Measurements from ENCODE around the gene ADISSP.
A peak's percentile ranks its signal among the peaks of the same experiment; 100 is the strongest.

The ADISSP gene

DNA sequence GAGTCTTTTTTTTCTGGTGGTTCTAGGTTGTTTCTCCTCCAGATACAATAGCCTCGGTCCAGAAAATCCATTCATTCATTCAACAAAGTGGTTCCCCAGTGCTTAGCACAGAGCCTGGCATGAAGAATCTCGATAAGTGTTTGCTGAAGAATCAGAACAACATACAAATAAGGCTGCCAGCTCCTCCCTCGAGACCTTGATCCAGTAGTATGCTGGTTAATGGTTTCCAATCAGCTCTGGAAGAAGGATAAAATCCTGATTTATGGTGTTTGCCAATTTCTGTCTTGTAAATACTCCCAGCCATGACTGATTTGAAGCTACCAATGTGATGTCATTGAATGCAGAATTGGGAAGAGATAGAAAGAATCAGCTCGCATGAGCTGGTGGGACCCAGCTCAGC lies 31.8 kb downstream of the ADISSP start:
- no peak for DNase-seq

DNA sequence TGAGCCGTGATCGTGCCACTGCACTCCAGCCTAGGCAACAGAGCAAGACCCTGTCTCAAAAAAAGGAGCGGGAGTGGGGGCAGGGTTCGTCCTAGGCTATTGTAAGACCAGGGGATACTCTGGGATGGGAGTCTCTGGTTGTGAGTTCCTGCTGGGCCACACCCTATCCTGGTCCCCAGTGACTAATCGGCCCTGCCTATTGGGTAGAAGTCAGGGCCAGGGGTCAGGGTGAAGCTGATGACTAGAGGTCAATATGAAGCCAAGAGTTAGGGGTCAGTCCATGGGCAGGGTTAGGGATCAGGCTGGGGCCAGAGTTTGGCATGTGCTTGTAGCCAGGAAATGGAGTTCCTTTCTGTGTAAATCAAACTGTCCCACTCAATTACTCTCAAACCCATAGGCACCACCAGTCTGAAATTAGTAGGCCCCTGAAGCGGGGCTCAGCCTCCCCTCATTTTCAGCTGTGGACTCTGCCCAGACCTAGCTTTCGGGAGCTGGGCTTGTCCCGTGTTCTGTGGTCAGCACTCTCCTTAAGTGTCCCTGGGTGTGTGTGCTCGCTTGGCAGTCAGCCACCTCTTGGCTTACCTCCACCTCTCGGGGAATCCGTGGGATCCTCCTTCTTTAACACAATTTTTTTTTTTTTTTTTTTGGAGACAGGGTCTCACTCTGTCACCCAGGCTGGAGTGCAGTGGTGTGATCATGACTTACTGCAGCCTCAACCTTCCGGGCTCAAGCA lies 33.3 kb downstream of the ADISSP start:
- DNase-seq, result no peak

DNA sequence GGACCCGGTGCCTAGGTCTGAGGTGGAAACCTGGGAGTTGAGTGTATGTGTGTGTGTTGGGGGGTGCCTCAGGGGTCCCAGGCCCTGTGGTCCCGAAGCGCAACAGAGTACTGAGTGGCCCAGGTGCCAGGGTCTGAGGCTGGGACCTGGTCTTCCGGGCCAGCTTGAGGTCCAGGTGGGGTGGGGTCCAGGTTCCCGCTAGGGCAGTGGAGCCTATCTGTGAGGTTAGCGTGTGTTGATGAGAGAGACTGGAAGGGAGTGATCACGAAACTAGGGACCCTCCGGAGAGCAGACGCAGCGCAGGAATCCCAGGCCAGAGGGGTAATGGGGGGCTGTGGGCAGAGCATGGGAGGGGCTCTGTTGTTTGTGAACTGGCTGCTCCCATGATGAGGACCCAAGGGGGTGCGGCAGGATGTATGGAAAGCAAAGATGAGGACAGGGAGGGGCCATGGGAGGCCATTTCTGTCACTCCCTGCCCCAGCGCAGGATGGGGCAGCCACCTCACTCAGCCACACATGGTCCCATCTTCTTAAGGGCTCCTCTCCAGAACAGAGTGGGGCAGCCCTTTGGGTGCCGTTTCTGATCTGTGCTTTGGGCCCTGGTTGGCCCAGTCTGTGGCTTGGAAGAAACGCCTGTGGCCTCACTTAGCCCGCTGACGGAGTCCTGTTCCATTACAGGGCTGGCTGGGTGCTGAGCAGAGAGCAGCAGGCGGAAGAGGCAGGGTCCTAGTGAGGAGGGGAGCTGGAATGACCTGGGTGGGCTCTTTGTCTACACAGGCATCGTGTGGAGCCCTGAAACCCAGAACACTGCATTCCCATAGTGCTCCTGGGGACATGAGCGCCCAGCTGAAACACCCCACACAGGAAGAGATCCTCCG lies 34.2 kb downstream of the ADISSP start:
- no peak for DNase-seq

DNA sequence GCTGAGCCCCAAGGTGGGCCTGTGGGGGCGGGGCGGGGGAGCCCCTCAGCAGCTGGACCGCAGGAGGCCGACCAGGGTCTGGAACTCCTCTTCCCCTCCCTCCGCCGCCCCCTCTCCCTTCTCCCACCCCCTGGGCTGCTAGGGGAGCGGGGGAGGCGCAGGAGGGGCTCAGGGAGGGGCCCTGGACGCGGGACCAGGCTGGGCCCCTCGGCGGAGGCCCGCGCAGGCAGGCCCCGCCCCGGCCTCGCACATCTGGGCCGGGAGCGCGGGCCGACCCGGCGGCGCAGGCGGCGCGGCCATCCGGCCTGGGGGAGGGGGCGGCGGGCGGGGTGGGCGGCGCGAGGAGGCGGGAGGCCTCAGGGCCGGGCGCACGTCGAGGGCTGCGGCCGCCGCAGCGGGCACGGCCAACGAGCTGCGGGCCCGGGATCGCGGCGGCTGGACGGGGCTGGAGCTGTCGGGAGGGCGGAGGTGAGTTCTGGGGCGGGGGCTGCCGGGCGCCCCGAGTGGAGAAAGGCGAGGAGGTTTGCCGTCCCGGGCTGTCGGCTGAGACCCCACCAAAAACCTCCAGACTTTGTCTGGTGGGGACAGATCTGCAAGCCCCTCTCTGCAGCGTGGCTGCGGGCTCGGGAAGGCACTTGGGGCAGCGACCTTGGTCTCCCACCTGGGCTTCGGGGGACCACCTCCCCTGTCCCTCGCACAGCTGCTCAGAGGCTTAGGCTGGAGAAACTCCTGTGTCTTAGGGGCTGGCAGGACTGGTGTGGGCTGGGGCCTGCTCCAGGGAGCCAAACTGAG lies 35.0 kb downstream of the ADISSP start, which contains the start of gene HSPA12B:
HSPA12B (plus strand) TSS at position 359 of the 792 bp plus-strand sequence. CDS start 5,990 bp downstream, outside the sequence.
- peak; percentile 34 for DNase-seq

DNA sequence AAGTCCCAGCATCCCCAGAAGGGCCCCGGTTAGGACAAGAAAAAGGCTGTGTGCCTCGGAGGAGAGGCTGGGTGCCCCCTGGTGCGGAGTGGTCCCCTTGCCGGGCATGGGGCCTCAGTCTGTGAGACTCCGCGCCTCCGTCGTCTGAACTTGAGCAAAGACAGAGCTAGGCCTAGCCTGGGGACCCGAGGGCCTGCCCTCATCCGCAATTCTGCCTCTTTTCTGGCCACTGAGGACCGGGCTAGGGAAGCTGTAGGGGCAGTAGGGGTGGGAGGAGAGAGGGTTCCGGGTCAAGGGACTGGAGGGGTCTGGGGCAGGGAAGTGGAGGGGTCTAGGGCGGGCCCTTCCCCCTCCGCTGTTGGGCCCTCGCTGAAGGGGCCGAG lies 35.6 kb downstream of the ADISSP start:
- DNase-seq, result no peak

DNA sequence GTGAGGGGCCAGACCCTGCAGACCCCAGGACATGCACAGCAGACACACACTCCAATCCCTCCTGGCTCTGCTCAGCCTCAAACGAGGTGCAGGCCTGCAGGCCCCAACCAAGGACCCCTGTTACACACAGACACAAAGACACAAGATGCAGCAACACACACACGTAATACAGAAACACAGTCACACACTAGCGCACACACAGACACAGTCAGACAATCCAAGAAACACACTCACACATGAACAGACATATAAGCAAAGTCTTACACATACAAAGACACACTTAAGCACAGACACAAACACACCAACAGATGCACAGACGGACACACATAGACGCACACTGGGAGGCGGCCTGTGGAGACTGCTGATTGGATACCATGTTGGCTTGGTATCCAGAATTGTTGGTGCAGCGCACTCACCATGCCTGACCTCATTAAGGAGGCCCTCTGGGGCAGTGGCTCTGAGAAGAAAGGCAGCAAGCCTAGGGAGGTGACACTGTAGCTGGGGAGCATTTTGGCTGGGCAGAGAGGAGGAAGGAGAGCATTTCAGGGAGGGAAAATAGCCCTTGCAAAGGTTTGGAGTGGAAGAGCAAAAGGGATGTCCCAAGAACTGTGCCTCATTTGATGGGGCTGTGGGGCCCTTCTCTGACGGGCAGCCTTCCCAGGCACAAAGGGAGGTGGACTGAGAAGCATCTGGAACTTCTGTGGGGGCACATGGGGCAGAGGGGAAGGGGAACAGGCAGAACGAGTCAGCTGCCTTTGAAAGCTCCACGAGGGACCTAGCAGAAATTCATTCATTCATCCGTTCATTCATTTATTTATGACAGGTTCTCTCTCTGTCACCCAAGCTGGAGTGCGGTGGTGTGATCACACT lies 36.5 kb downstream of the ADISSP start:
- DNase-seq, result peak; percentile 14

DNA sequence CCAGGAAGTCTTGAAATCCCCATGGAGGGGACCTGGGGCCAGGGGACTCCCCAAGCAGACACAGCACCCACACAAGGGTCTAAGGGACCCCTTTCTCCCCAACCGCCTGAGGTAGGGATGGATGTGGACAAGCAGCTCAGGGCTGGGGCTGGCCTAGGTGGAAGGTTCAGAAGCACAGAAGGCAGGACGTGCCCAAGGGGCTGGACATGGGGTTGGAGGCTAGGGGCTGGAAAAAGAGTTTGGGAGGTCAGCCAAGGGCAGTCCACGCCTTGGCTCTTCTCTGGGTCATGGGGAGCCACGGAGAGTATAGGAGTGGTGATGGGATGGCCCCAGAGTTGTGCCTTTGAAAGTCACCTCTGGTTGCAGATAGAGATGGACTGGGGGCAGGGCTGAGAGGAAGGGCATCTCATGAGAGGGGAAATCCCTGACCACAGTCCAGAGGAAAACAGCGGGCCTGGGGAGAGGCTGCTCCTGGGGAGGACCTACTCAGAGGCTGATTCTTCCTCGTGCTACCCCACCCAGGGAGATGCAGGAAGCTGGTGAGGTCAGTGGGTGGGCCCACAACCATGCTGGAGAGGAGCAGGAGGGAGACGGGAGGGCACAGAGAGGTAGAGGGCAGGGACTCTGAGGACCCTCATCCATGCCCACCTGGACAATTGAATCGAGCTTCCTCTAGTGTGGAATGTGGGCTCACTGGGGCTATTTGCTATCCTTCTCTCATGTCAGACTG lies 37.6 kb downstream of the ADISSP start:
- no peak for DNase-seq

DNA sequence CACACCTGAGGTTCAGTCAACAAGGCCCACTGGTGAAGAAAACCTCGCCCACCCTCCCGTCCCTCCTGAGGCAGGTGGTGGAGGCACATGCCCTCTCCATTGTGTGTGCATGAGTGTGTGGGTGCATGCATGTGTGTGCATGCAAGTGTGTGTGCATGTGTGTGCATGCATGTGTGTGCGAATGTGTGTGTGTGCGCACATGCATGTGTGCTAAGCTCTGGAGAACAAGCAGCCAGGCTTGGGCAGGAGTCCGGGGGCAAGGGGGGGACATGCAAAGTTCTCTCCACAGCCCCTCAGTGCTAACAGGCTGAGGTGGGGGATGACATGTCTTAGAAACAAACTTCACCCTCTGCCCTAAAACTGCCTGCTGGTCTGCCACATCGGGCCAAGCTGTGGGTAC lies 38.2 kb downstream of the ADISSP start:
- no peak for DNase-seq

DNA sequence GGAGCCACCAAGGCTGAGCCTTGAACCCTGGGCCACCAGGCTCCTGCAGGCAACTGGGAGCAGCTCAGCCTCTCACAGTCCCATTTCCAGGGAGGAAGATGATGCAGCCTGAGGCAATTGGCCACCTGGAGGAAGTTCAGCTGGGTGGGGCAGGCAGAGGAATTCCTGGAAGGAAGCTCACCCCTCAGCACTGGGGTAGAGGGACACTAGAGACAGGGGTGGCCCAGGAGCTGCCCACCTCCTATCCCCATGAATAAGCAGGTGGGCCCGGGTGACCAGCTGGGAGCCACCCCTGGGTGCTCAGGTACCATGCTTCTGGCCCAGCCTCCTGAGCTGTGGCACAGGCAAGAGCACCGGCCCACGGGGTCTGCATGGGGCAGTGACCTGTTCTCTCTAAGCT lies 38.7 kb downstream of the ADISSP start:
- no peak for DNase-seq

DNA sequence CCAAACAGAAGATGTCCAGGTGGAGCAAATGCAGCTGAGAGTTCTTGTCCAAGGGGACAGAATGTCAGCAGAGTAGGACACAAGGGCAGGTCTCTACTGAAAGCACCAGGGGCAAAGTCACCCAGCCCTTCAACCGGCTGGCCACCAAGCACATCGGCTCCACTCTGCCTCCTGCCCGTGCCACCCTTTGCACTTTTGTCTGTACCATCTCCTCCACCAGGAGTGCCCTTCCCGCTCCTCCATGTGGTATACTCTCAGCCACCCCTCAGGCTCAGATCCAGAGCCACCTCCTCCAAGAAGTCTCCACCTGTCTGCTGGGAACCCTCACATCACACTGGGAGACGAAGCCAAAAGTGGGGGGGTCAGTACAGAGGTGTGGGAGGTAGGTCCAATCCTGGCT lies 39.2 kb downstream of the ADISSP start:
- no peak for DNase-seq

DNA sequence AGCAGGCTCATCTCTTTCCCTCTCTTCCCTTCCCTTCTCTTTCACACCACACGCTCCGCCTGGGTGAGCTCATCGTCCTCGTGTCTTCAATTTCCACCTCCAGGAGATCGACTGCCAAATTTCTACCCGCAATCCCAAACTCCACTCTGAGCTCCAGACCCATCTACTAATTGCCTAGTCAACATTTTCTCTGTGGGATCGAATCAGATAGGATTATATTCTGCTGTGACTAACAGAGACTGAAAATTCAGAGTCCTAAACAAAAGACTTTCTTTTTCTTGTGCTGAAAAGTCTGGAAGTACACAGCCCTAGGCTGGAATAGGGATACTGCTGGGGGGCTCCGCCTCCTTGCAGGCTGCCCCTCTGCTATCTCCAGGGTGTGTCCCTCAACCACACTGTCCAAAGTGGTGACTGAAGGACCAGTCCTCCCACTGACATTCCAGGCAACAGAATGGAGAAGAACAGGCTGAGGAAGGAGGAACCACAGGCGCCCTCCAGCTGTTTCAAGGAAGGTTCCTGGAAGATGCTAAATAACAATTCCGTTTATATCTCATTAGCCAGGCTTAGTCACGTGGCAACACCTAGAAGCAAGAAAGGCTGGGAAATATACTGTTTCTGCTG lies 40.0 kb downstream of the ADISSP start:
- peak; percentile 24 for DNase-seq

DNA sequence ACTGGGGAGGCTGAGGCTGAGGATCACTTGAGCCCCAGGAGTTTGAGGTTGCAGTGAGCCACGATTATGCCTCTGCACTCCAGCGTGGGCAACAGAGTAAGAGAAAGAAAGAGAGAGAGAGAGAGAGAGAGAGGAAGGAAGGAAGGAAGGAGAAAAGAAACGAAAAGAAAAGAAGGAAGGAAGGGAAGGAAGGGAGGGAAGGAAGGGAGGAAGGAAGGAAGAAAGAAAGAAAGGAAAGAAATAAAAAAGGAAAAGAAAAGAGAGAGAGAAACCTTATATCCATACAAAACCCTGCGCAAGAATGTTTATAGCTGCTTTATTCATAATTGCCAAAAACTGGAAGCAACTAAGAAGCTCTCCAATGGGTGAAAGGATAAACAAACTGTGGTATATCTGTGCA lies 43.2 kb downstream of the ADISSP start:
- no peak for DNase-seq

DNA sequence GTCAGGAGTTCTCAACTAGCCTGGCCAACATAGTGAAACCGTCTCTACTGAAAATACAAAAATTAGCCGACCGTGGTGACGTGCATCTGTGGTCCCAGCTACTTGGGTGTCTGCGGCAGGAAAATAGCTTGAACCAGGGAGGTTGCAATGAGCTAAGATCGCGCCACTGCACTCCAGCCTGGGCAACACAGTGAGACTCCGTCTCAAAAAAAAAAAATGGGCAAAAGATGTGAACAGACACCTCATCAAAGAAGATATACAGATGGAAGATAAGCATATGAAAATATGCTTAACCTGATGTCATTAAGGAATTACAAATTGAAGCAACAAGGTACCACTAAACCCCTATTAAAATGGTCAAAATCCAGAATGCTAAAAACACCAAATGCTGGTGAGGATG lies 44.3 kb downstream of the ADISSP start:
- no peak for DNase-seq

DNA sequence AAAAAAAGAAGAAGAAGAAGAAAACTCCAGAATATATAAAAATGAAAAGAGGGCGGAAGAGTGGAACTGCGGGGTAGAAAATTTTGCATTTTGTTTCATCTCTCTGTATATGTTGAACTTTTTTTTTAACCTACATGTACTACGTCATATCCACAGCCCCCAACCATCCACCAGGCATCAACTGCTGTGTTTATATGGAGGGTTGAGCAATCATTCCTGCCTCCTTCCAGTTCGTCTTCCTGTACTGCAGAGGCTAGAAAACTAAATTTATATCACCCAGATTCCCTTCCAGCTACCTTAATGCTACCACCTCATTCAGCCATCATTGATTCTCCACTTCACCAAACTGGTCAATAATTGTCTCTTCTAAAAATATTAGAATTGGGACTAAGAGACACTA lies 45.6 kb downstream of the ADISSP start:
- no peak for DNase-seq

DNA sequence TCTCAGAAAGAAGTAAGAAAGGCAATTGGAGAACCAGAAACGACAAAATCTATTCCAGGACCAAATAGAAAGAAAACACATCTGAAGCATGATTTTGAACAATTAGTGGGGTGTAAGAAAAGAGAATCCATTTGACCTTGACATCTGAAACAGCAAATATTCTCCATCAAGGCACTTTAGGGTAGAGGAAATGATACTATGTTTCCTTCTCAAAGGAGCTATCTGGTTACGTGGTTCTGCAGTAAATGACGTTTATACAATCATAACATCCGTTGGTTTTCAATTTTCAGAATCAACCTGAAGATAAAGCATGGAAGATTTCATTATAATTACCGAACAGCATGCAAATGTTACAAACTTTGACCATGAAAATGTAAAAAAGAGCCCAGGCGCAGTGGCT lies 46.9 kb downstream of the ADISSP start:
- DNase-seq, result no peak

DNA sequence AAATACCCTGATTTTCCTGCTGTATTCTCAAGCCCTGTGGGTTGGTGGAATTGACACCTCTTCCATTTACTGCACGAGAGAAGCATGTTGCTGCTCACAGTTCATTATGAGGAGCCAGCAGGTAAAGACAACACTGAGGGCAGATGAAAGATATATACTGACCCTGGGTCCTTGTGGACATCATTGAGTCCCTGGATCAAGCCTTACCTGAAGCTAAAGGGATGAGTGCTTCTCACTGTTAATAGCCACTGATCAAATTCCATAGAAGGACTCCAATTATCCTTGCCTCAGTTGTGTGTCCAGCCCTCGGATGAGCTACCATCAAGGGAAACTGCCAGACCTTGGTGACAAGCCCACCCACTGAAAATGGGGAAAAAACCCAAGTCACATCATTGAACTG lies 47.5 kb downstream of the ADISSP start:
- DNase-seq, result no peak

DNA sequence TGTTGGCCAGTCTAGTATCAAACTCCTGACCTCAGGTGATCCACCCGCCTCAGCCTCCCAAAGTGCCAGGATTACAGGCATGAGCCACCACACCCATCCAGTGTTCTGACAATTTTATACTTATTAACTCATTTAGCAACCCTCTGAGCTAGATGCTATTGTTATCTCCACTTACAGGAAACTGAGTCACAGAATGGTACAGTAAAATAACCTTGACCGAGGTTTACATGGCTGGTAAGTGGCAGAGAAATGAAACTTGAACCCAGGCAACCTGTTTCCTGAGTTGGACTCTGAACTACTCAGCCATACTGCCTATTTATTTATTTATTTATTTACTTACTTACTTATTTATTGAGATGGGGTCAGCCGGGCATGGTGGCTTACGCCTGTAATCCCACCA lies 48.5 kb downstream of the ADISSP start:
- no peak for DNase-seq

DNA sequence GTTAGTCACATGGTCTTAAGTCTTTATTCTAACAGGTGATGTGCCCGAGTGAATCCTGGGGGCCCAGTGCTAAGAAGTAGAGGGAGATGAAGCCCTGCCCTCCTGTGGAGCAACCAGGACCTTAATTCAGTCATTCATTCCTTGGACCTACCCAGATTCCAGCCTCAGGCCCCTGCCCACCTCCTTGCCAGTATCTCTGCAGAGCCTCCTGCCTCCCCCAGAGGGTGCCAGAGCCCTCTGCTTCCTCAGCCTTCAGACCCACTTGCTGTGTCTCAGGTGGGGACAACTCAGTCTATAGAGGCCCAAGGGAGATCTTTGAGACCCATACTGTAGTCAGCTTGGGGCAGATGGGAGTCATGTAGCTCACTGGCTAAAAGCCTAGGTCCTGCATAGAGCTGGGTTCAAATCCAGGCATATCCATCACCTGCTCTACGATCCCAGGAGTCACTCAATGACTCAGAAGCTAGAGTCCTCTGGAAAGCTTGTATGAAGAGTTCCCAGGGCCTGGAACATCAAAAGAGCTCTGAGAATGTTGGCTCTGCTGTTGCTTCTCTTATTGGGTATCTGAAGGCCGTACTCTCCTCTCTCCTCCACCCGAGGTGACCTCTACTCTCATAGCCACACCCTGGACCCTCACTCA lies 51.2 kb downstream of the ADISSP start:
- peak; percentile 74 for DNase-seq

DNA sequence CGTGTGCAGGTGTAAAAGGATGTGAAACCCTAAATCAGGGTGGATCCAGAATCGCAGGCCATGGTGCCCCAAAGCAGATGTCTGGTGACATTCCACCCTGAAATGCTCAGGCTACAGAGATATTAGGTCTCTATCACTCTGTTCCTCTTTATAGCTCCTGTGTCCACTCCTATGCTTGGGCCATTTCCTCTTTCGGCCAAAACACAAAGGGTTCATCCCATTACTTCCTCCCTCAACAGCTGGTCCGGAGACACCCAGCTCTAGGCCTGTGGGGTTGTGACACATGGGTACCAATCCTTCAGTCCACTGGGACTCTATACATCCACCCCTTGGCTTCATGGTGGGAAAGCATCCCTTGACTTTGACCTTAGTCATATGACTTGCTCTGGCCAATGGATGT lies 53.5 kb downstream of the ADISSP start:
- no peak for DNase-seq

DNA sequence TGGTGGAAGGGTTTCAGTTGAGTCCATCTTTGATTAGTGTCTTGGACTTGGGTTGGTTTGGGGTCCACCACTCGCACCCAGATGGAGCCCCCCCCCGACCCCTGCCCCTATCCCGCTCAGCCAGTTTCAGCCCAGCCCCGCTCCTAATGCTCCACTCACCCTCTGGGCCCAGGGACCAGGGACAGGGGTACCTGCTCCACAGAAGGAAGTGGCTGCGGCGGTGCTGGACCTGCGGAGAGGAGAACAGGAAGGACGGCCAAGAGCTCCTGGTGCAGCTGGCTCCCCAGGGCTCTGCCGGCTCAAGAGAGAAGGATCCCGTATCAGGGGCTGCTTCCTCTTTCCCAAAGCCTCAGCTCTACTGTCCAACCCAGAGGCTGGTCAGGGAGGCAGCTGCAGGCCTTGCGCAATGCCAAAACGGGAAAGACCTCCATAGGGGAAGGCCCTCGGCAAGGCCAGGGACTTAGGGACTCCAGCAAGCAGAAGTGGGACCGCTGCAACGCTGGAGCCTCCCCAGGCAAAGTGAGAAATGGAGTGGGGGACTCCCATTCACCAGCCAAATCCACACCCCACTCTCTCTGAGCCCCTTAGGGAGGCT lies 55.2 kb downstream of the ADISSP start, which contains the start of gene SIGLEC1:
SIGLEC1 (minus strand) TSS at position 322 of the 595 bp plus-strand sequence. CDS start 5,472 bp downstream, outside the sequence.
- DNase-seq, result no peak
